ENCODE data around the gene EPS8. TPM values are rescaled to one million over a fixed set of nuclear protein-coding genes. Genes with fewer than 3 reads are reported as not detected.

EPS8 gene
- total RNA-seq, 1 experiment from 2014 or later = 85.3 TPM

DNA sequence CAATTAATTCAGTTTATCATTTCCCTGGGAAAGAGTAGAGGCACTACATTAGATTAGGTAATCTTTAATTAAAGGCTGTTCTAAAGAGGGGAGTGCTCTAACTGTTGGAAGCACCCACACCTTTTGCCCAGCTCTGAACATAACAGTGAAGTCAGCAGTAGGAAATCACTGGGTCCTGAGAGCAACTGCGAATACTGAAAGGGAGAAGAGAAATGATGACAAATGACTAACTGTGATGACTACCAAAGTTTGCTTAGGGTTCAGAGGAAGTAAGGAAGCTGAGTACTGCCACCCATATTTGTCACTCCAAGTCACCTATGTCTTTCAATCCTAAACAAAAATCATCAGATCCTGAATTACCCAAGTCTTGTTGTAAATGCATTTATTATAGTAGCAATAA lies 140.6 kb downstream of the EPS8 start:
- no TSS peak for BruUV-seq (replicated peaks)

DNA sequence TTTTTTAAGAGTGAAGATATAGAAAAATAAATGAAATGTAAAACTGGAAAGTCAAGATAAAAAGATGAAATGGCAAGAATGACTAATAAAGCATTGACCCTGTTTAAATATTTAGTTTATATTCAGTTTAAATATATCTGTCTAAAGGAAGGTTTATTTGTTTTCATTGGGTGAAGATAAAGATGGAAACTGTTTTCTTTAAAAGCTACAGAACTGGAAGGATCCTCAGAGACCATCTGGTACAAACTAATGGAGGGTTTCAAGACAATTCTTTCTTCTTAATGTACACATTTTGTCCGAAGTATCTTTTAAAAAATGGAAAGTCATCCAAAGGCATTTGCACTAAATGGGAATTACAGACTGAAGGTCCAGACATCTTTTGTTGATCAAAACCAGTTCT lies 142.6 kb downstream of the EPS8 start:
- DNase-seq (ENCODE audit: unreplicated experiment) = no peak
- Mint-ChIP-seq H3K4me3 (ENCODE audit: unreplicated experiment) (no peak overlapping the region), H3K27ac (ENCODE audit: low read depth, unreplicated experiment) (peak overlapping the region; percentile 12), H3K9me3 (ENCODE audit: unreplicated experiment) (no peaks in the 10 kb centered on the region), H3K36me3 (ENCODE audit: insufficient read depth, unreplicated experiment) (peaks cover 44% of the 10 kb centered on the region), H3K27me3 (ENCODE audit: insufficient read depth, unreplicated experiment) (no peaks in the 10 kb centered on the region), H3K4me1 (ENCODE audit: insufficient read depth, unreplicated experiment) (peaks cover 6% of the 10 kb centered on the region)
- intact Hi-C loops (cut with micrococcal nuclease) = no loop called here
- ChIA-PET POLR2A (interaction anchor here (0.9 kb wide), 1 partner anchor 142 kb away, joined by 3 read pairs; no protein-coding TSS in a partner anchor), CTCF (no interaction called here)
- no TSS peak for BruUV-seq (replicated peaks)
- TF ChIP-seq CTCF (IDR thresholded peaks at IDR 0.05; ENCODE audit: unreplicated experiment) = no peak

More for the DNA sequence above, 140.6 kb downstream of the EPS8 start:
- Mint-ChIP-seq H3K36me3 (ENCODE audit: insufficient read depth, unreplicated experiment) (peaks cover 46% of the 10 kb centered on the region), H3K27ac (ENCODE audit: low read depth, unreplicated experiment) (no peak overlapping the region), H3K9me3 (ENCODE audit: unreplicated experiment) (no peaks in the 10 kb centered on the region), H3K27me3 (ENCODE audit: insufficient read depth, unreplicated experiment) (no peaks in the 10 kb centered on the region), H3K4me1 (ENCODE audit: insufficient read depth, unreplicated experiment) (peaks cover 6% of the 10 kb centered on the region), H3K4me3 (ENCODE audit: unreplicated experiment) (no peak overlapping the region)
- DNase-seq (ENCODE audit: unreplicated experiment) = no peak
- intact Hi-C loops (cut with micrococcal nuclease) = no loop called here
- ChIA-PET POLR2A (no interaction called here), CTCF (interaction anchor here (0.6 kb wide), 2 partner anchors 208 to 604 kb away, joined by 3 to 4 read pairs; no protein-coding TSS in a partner anchor)
- TF ChIP-seq CTCF (IDR thresholded peaks at IDR 0.05; ENCODE audit: unreplicated experiment) = no peak

- POLR2A ChIA-PET = interaction anchor here (1.1 kb wide), 1 partner anchor 11 kb away, joined by 4 read pairs; no protein-coding TSS in a partner anchor
- BruUV-seq (replicated peaks) = no TSS peak
- no peaks in the 10 kb centered on the region for H3K9me3 Mint-ChIP-seq (ENCODE audit: unreplicated experiment)
- H3K36me3 Mint-ChIP-seq (ENCODE audit: insufficient read depth, unreplicated experiment) = peaks cover 51% of the 10 kb centered on the region
- CTCF ChIA-PET = interaction anchor here (1.2 kb wide), 1 partner anchor 128 kb away, joined by 4 read pairs; no protein-coding TSS in a partner anchor
- intact Hi-C loops (cut with micrococcal nuclease) = no loop called here
- no peak for DNase-seq (ENCODE audit: unreplicated experiment)
- no peak for TF ChIP-seq CTCF (IDR thresholded peaks at IDR 0.05; ENCODE audit: unreplicated experiment)
- no peak overlapping the region for H3K4me3 Mint-ChIP-seq (ENCODE audit: unreplicated experiment)
- no peaks in the 10 kb centered on the region for H3K4me1 Mint-ChIP-seq (ENCODE audit: insufficient read depth, unreplicated experiment)
- no peak overlapping the region for H3K27ac Mint-ChIP-seq (ENCODE audit: low read depth, unreplicated experiment)
- no peaks in the 10 kb centered on the region for H3K27me3 Mint-ChIP-seq (ENCODE audit: insufficient read depth, unreplicated experiment)
Observed at GRCh38 chr12:15644700-15645099, 144.5 kb downstream of the EPS8 start.

DNA sequence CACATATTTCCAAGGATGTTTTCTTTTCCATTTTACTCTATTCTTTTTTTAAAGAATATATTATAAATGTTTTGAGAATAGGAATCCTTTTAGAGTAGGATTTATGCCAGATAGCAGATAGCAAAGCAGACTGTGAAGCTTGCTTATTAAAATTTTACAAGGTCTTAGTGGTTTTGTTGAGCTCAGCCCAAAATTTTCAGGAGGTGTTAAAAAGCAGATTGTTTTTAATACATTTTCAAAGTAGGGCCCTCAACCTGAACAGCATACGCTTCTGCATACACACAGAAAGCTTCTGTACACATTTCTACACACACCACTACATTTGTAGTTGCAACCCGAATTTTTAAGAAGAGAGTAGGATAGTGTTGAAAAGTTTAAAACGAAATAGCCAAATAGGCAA lies 151.0 kb downstream of the EPS8 start:
- POLR2A ChIA-PET = no interaction called here
- no peak for DNase-seq (ENCODE audit: unreplicated experiment)
- CTCF ChIA-PET = interaction anchor here (0.7 kb wide), 1 partner anchor 33 kb away, joined by 3 read pairs; no protein-coding TSS in a partner anchor
- peaks cover 32% of the 10 kb centered on the region for H3K36me3 Mint-ChIP-seq (ENCODE audit: insufficient read depth, unreplicated experiment)
- intact Hi-C loops (cut with micrococcal nuclease) = no loop called here
- no TSS peak for BruUV-seq (replicated peaks)
- no peaks in the 10 kb centered on the region for H3K9me3 Mint-ChIP-seq (ENCODE audit: unreplicated experiment)
- H3K4me3 Mint-ChIP-seq (ENCODE audit: unreplicated experiment) = no peak overlapping the region
- no peak for TF ChIP-seq CTCF (IDR thresholded peaks at IDR 0.05; ENCODE audit: unreplicated experiment)
- H3K27ac Mint-ChIP-seq (ENCODE audit: low read depth, unreplicated experiment) = peak overlapping the region; percentile 80
- peaks cover 20% of the 10 kb centered on the region for H3K4me1 Mint-ChIP-seq (ENCODE audit: insufficient read depth, unreplicated experiment)
- H3K27me3 Mint-ChIP-seq (ENCODE audit: insufficient read depth, unreplicated experiment) = no peaks in the 10 kb centered on the region

Data from MCF 10A (cell line).